Skin of body (tissue), 2 donors: ENCODE results near the gene PRKG1. TPM values are rescaled to one million over a fixed set of nuclear protein-coding genes. Genes with fewer than 3 reads are reported as not detected.
"Not testable (repeated sequence)": the region's sequence is repeated elsewhere in the genome, so short reads cannot be mapped to it uniquely, and the experiment has no call there.

ENCODE experiments used
- DNase-seq: peaks from one replicate; lab custom pipeline; 2025; lab: John Stamatoyannopoulos, UW
- total RNA-seq: library from RNA; depleted of rRNA; stranded (reverse); fragments of >200 nt; gene quantifications from one replicate; pipeline ENCODE4 v1.2.3, GENCODE V29; 2014

Gene PRKG1
- total RNA-seq, 1 donor from 2014 or later, result 41.8 TPM

GRCh38 chr10:52233351-52233991, 1159.2 kb downstream of the PRKG1 start:
- DNase-seq, result not testable (repeated sequence)

- no peak for DNase-seq
Measured at GRCh38 chr10:52239771-52240170, 1165.5 kb downstream of the PRKG1 start.

GRCh38 chr10:52245547-52245946, 1171.3 kb downstream of the PRKG1 start:
- DNase-seq, result no peak

GRCh38 chr10:52247929-52248328, 1173.6 kb downstream of the PRKG1 start:
- DNase-seq, result not testable (repeated sequence)

- no peak for DNase-seq
Measured at GRCh38 chr10:52248697-52249306, 1174.5 kb downstream of the PRKG1 start.

- no peak for DNase-seq
Measured at GRCh38 chr10:52249850-52250395, 1175.6 kb downstream of the PRKG1 start.

- no peak for DNase-seq
Measured at GRCh38 chr10:52250510-52250909, 1176.2 kb downstream of the PRKG1 start.

- DNase-seq, result no peak
Measured at GRCh38 chr10:52252307-52252706, 1178.0 kb downstream of the PRKG1 start.

- no peak for DNase-seq
Measured at GRCh38 chr10:52256832-52257691, 1182.8 kb downstream of the PRKG1 start.

- no peak for DNase-seq
Measured at GRCh38 chr10:52257692-52258075, 1183.4 kb downstream of the PRKG1 start.

- DNase-seq, result no peak
Measured at GRCh38 chr10:52258799-52259425, 1184.6 kb downstream of the PRKG1 start.

GRCh38 chr10:52259426-52259812, 1185.1 kb downstream of the PRKG1 start:
- no peak for DNase-seq

- no peak for DNase-seq
Measured at GRCh38 chr10:52261362-52261761, 1187.1 kb downstream of the PRKG1 start.

- no peak for DNase-seq
Measured at GRCh38 chr10:52265131-52265926, 1191.0 kb downstream of the PRKG1 start.

- no peak for DNase-seq
Measured at GRCh38 chr10:52266858-52267257, 1192.6 kb downstream of the PRKG1 start.

- no peak for DNase-seq
Measured at GRCh38 chr10:52268790-52269189, 1194.5 kb downstream of the PRKG1 start.

GRCh38 chr10:52269233-52269632, 1194.9 kb downstream of the PRKG1 start:
- DNase-seq, result no peak

GRCh38 chr10:52276163-52276562, 1201.9 kb downstream of the PRKG1 start:
- DNase-seq, result no peak

- no peak for DNase-seq
Measured at GRCh38 chr10:52276986-52277385, 1202.7 kb downstream of the PRKG1 start.

- no peak for DNase-seq
Measured at GRCh38 chr10:52279546-52279945, 1205.3 kb downstream of the PRKG1 start.

GRCh38 chr10:52280051-52280450, 1205.8 kb downstream of the PRKG1 start:
- no peak for DNase-seq
